Renal cortex interstitium (tissue), 11 donors: Measurements from ENCODE around the gene RANBP1. TPM values are rescaled to one million over a fixed set of nuclear protein-coding genes. Genes with fewer than 3 reads are reported as not detected.

Experiments
- DNase-seq, 11 donors: peaks; one replicate each; pipeline ENCODE4 v3.0.0-alpha.2; 2013; ENCODE audit warnings: low read depth in 9 of 11, low spot score in 4 of 11; ENCODE audit errors: extremely low read depth in 1 of 11
- polyA plus RNA-seq, 3 donors: library from polyadenylated mRNA; unstranded; fragments of 120-200 nt; gene quantifications; one replicate each; pipeline ENCODE4 v1.2.1, GENCODE V29; 2013; ENCODE audit not compliant: insufficient read length in 3 of 3

RANBP1 gene
- polyA plus RNA-seq, 3 donors = 175 to 213 (median 202) TPM

DNA sequence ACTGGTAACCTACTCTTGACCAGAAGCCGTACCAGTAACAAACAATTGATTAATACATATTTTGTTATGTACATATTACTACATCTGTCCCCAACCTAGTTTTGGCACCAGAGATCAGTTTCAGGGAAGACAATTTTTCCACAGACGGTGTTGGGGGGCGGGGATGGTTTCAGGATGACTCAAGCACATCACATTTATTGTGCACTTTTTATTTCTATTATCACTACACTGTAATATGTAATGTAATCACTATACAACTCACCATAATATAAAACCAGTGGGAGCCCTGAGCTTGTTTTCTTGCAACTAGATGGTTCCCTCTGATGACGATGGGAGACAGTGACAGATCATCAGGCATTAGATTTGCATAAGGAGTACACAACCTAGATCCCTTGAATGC is 20.4 kb upstream of the RANBP1 start:
- no peak for DNase-seq

DNA sequence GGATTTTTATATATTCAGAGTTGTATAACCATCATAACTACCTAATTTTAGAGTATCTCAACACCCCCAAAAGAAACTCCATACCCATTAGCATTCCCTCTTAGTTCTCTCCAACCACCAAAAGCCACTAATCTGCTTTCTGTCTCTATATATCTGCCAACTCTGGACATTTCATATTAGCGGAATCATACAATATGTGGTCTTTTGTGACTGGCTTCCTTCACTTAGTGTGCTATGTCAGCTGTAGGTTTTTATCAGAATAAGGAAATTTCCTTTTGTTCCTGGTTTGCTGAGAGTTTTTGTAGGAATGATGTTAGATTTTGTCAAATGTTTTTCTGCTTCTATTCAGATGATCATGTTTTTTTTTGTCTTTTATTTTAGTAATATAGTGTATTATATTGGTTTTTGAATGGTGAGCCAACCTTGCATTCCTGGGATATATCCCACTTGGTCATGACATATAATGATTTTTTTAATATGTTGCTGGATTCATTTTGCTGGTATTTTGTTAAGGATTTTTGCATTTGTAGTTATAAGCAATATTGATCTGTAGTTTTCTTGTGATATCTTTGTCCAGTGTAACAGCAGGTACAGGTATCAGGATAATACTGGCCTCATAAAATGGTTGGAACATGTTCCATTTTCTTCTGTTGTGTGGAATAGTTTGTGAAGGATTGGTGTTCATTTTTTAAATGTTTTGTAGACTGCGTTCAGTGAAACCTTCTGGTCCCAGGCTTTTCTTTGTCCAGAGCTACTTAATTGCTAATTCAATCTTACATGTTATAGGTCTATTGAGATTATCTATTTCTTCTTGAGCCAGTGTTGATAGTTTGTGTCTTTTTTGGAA is 19.1 kb upstream of the RANBP1 start:
- no peak for DNase-seq

DNA sequence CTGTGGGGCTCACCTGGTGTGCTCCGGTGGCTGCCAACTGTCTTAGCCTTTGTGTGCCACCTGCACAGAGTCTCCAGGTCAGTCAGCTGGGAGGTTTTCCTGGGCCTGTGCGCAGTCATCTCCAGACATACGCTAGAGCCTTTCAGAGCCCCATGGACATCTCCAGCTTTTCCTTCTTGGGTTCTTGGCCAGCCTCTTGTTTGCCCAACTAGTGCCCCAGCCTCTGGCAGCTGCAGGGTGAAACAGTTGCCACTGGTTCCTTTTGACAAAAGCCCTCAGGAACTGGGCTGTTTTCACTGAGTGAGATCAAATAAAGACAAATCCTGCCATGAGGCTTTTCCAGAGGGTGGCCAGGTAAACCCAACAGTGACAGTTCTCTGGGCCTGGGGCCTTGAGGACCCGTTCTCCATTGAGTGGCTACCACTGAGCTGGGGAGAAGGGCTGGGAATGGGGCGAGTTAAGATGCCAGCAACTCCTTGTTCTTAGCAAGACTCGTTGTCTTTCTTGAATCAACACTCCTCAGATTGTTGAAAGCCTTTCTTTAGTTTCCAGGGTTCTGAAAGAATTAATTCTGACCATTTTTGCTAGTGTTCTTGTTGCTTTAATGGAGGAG is 16.7 kb upstream of the RANBP1 start:
- DNase-seq = no peak

DNA sequence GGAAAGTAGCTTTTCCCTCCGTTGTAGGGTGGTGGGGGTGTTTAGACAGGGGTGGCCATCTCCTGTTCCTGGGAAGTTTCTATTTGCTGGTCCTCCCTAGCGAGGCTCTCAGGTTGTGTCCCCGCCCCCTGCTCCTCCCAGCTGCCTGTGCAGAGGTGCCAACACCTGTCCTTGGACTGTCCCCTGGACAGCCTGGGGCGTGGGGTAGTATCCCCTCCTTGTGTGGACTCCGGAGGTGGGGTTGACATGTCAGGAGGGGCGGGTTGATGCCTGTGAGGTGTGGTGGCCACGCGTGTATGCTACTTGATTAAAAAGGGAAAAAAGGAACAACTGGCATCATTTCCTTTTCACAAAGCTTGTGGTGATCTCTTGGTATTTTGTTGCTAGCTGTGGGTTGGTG is 14.3 kb upstream of the RANBP1 start:
- no peak for DNase-seq

DNA sequence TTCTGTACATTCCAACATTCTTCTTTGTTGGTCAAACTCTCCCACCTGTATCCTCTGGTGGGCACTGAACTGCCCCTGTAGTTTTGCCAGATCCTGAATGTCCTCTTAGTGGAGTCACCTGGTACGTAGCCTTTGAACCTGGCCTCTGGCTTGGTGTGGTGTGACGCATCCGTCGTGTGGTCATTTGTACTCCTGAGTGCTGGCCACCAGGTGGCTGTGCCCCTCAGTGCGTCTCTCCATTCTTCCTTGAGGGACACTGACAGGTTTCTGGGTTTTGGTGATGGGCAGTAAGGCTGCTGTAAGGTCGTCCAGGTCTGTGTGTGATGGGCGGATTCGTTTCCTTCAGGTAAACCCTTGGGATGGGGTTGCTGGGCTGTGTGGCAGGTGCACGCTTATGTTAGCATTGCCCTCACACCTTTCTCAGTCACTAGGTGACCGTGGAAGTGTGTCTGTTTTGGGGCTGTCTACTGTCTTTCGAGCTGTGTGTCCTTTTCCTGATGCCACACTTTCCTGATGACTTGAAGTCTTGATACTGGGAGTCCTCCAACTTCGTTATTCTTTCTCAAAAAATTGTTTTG is 13.6 kb upstream of the RANBP1 start:
- DNase-seq = no peak

DNA sequence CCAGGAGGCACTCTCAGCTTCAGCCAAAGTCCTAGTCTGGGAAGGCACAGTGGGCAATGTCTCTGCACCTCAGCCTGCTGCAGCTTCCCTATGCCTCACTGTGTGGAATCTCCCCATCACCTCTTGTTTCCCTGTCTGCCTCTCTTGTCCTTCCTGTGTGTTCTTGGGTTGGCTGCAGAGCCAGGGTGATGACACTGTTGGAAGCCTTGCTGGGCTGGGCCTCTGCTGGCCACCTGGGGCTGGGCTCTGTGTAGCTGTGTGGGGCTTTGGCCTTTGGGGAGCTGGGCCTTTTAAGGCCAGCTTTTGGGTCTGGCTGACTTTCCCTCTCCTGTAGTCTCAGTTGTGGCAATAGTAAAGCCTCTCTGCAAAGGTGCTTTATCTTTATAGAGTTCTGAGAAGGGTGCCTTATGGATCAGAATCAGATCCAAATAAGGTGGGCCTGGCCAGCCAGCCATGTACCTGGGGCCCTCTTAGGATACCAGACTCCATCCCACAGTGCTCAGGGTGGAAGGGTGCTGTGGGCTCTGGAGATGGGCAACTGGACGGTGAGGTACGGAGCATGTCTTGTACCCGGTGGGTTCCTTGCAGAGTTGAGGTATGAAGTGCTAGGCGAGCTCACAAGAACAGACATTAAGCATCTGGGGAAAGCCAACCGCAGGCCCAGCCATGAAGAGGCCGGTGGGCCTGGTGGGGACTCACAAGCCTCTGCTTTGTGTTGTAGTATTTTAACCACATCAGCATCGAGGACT is 10.3 kb upstream of the RANBP1 start:
- no peak for DNase-seq

DNA sequence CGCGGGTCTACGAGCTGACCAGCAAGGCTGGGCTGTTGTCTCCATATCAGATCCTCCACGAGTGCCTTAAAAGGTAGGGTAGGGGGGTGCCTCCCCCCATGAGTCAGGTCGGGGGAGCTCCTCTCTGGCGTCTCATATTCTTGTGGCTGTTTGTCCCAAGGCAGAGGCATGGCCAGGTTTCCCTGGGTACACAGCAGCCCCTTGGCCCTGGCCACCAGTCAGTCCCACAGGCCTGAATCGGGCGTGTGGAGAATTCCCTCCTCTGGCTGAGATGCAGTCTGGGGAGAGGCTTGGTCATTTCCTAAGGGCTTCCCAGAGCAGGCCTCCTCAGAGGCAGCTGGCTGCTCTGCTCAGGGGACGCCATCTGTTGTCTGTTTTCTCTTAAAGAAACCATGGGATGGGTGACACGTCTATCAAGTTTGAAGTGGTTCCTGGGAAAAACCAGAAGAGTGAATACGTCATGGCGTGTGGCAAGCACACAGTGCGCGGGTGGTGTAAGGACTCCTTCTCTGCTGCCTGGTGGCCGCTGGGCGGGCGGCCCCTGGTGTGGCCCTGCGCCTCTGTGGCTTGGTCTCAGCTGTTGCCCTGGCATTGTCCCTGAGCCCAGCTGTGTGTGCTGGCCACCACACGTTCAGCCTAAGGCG is 9.6 kb upstream of the RANBP1 start:
- DNase-seq = no peak

DNA sequence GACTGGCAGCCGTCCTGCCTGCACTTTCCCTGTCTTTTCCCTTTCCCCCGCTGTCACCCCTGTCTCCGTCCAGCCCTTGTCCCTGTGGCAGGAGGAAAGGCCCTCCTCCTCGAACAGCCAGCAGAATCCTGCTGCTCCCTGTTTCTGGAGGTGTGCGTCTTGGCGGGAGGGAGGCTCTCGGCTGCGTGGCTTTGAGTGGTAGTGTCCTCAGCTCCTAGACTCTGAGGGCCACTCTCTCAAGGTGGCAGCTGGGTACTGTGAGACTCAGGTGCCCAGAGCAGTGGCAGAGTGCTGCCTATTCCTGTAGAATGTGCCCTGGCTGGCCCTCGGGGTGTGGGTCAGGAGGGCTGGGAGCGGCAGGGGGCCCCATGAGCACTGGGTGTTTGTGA is 9.1 kb upstream of the RANBP1 start:
- no peak for DNase-seq

DNA sequence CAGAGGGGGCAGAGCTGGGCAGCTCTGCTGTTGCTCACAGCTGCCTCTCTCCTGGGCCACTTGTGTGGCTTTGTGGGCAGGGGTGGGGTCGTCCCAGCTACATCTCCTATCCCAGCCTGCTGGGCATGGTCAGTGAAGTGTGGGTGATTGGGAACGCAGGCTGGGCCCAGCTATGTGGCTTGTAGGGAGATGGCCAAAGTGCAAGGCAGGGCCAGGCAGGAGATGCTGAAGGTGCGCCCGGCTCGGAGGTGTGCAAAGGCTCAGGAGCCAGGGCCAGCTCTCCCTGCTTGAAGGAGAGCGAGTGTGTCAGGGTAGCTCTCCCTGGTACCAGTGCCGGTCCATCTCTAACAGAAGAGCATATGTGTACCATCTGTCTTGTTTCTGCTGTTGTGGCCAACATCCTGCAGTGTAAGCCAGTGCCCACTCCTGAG is 8.4 kb upstream of the RANBP1 start:
- no peak for DNase-seq

DNA sequence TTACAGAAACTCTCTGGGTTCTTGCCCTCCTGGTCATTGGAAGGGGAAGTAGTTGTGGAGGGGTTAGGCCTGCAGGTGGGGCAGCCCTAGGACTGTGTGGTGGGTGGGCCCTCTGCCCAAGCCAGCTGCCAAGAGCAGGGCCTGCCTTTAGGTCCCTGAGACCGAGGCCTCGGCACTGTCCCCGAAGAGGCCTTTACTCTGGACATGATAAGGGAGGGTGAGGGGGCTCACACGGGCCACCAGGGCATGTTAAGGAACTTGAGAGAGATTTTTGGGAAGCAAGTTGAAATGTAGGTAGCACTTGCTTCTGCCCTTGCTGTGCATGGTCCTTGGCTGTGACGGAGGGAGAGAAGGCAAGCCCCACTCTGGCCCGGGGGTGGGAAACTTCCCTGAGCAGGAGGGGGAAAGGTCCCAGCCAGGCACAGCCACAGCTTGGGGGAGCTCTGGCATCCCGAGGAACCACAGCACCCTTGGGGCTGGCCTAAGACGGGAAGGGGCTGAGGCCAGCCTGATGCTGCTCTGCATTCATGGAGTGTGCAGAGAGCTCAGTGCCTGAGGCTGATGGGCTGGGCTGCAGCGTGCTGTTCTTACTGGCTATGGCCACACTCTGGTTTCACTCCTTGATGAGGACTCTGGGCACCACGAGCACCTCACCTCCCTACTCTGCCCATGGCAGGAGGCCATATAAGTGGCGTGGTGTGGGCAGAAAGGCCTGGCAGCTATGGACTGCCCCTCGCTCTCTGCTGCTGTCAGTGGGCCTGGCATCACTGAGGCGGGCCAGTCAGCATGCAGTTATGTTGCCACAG is 7.8 kb upstream of the RANBP1 start:
- no peak for DNase-seq

DNA sequence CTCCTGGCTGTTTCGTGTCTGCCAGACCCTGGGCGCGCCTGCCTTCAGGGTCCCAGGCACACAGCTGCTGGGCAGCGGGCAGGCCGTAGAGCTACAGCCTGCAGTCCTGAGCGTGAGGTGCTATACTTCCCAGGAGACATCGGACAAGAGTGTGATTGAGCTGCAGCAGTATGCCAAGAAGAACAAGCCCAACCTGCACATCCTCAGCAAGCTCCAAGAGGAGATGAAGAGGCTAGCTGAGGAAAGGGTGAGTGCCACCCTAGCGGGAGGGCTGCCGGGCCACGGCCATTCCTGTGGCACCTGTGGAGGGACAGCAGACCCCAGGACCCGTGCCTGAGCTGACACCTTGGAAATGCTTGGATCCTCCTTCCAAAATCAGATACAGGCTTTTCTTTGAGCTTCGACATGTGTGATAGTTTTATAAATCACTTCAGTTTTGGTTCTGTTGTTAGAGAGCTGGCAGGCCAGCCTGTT is 7.1 kb upstream of the RANBP1 start:
- no peak for DNase-seq

DNA sequence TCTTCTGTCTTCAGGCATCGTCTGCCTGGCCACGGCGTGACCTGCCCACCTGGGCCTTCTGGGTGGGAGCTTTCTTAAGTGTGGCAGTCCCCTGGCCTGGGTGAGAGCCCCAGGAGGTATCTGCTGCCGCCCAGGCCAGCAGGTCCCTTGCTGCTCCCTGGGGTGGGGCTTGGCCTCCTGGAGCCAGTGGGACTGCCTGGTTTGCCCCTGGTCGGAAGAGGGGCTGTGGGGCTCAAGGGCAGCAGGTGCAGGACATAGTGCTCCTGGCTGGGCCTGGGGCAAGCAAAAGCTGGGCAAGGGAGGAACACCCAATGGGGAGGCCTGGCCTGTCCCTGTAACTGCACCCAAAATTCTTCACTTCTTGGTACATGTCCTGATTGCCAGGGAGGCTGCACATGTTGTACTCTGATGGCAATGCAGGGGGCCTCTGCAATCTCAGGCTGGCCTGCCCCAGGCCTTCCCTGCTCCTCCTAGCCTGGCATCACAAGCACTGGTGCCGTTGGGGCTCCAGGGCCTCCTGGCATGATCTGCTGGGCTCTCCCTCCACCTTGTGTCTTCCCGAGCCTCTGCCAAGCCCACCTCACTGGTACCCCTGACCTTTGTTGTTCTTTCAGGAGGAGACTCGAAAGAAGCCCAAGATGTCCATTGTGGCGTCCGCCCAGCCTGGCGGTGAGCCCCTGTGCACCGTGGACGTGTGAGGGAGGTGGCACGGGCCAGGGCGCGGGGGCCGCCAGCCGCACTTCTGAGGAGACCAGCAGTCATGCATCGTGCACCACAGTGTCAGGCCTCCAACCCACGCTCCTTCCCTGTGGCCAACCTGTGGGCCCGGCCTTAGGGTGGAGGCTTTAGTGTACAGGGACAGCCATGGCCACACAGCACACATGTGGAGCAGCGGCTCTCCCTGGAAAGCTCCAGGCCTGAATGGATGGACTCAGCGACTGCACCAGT is 6.2 kb upstream of the RANBP1 start:
- no peak for DNase-seq

DNA sequence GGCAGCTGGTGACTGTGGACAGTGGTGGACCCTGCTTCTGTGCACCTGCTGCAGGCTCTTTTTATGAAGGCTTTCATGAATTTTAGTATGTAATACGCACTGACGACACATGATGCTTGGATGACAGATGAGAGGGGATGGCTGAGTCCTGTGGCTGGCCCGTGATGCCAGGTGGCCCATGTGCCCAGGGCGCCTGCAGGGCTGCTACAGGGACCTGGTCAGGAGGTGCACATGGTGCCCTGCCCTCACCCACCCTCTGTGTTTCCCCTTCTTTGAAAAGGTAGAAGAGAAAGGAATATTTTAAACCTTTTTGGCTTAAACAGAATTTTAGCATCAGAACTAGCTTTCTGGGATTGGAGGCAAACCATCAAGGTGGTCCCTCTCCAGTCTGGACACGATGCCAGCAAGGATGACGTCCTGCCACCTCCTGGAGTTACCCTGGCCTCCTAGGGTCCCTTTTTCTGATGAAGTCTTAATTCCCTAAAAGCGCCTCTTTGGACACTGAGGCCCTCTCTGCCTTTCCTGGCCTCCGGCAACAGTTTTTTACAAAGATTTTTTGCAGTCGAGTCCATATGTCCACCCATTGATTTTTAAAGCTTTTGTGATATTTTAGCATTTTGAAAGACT is 5.4 kb upstream of the RANBP1 start:
- no peak for DNase-seq

DNA sequence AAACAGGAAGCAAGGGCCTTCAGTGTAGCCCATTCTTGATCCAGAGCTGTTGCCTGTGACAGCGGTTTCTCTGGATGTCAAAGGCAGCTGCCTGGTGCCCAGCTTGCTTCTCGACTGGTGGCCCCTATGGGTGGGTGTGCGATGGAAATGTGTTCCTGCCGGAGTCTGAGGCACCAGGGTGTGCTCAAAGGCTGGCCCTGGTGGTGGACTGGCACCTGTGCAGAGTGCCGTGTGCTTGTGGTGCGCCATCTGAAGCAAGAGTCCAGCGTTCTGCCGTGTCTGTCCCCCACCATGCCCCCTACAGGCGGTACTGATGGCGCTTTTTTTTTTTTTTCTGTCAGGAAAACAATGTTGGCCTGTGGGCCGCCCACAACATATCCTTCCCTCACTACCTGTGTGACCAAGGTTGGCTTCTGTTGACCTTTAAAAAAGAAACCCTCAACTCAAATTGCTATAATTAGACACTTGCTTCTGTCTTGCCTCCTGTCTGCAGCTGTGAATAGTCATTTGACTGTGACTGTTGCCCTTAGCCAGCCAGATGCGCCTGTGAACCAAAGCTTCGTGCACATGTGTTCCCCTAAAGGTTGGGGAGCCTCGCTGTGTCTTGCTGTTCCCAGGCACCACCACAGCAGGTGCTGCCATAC is 4.7 kb upstream of the RANBP1 start:
- peak in 1 of 11 donors; percentile 18 for DNase-seq

DNA sequence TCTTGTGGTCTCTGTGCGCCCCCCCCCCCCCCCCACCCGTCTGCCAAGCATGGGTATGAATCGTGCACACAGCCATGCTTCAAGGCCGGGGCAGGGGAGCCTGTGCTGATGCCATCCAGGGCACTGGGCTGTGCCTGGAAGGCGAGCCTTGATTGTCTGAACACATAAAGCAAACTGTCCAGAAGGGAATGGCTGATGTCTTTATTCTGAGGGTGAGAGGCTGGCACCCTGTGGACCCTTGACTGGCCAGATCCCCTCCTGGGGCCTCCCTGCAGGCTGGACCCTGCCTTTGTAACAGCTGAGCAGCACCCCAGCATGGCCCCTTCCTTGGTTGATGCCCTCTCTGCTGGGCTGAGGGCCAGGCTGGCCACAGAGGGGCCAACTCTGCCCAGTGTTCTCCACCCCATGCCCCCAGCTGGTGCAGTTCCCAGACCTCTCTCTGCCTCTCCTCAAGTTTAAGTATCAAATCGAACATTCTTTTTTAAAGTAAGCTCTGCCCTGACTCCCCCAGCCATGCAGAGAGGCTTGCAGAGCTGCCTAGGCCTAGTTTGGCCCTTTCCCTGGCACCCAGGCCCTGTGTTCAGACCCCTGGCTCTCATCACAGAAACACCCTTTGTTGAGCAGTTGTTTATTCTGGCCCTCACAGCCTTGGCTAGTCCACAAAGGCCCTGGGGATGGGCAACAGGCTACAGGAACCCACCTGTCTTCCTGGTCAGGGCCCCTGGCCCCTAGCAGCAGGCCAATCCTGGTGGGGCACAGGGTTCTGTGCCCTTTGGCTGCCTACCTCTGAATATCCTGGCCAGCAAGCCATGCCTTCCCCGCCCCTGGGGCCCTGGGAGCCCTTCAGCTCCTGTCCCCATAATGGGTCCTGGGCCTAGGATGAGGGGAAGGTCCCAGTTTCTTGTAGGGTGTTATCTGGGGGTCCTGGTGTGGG is 3.9 kb upstream of the RANBP1 start:
- DNase-seq = no peak
